BJ (cell line): ENCODE results near the gene SPRED2. TPM values are rescaled to one million over a fixed set of nuclear protein-coding genes. Genes with fewer than 3 reads are reported as not detected.

Experiments used
- CTCF ChIA-PET: fragments of 350-600 bp; formaldehyde crosslinking; extraction: SDS; loops from one replicate; lab custom pipeline; 2021; ENCODE audit warnings: antibody characterized with exemption, inconsistent platforms; lab: Yijun Ruan, JAX
- POLR2A ChIA-PET: fragments of 300-600 bp; sonication (Branson Sonifier 250); formaldehyde crosslinking; extraction: SDS; loops from one replicate; lab custom pipeline; 2021; ENCODE audit warnings: antibody characterized with exemption; lab: Charles Lee
- DNase-seq: peaks from one replicate; pipeline ENCODE4 v3.0.0-alpha.2; 2011; ENCODE audit warnings: low read depth
- H3K27me3 ChIP-seq: 2 replicates; pipeline ENCODE4 v1.6.0; 2011; ENCODE audit warnings: low read length; ENCODE audit not compliant: control insufficient read depth, insufficient read depth
- H3K36me3 ChIP-seq: 2 replicates; pipeline ENCODE4 v1.5.1; 2011; ENCODE audit warnings: low read length; ENCODE audit not compliant: control insufficient read depth, insufficient read depth
- H3K4me3 ChIP-seq: 2 replicates; pipeline ENCODE4 v1.5.1; 2011; ENCODE audit warnings: low read depth, mild to moderate bottlenecking, control low read depth, low read length
- polyA plus RNA-seq: library from polyadenylated mRNA; depleted of rRNA; stranded (reverse); fragments of >200 nt; gene quantifications from 2 replicates; pipeline ENCODE4 v1.2.3, GENCODE V29; 2011
- TF ChIP-seq, protein P1 (sequence below): IDR thresholded peaks from 2 replicates; pipeline ENCODE4 v1.5.1; 2011; ENCODE audit warnings: low read depth, mild to moderate bottlenecking, control low read depth, inconsistent platforms, low read length, moderate library complexity; ENCODE audit not compliant: insufficient read depth

Gene SPRED2
- polyA plus RNA-seq, 1 experiment: 13.1 TPM

DNA sequence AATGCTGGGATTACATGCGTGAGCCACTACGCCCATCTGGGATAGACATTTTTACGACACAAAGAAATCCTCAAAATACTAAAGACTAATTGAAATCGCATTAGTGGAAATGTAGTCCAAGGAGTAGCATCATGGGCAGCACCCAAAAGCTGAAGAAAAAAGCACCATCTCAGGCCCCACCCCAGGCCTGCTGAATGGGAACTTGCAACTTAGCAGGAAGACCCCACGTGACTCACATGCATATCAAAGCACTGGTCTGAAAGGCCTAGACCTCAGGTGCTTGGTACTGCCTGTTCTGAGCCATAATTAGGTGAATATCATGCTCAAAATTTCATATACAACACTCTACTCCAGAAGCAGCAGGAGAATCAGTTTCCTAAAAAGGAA is 28.9 kb downstream of the SPRED2 start:
- ChIA-PET POLR2A (interaction anchor here (0.5 to 0.6 kb wide), 2 partner anchors 18 to 176 kb away, joined by 3 to 13 read pairs; partner anchors contain the start of gene ACTR2), CTCF (interaction anchor here (0.9 to 2.1 kb wide), 5 partner anchors 12 to 83 kb away, joined by 3 to 6 read pairs (median 5); no protein-coding TSS in a partner anchor)
- no peak for DNase-seq

DNA sequence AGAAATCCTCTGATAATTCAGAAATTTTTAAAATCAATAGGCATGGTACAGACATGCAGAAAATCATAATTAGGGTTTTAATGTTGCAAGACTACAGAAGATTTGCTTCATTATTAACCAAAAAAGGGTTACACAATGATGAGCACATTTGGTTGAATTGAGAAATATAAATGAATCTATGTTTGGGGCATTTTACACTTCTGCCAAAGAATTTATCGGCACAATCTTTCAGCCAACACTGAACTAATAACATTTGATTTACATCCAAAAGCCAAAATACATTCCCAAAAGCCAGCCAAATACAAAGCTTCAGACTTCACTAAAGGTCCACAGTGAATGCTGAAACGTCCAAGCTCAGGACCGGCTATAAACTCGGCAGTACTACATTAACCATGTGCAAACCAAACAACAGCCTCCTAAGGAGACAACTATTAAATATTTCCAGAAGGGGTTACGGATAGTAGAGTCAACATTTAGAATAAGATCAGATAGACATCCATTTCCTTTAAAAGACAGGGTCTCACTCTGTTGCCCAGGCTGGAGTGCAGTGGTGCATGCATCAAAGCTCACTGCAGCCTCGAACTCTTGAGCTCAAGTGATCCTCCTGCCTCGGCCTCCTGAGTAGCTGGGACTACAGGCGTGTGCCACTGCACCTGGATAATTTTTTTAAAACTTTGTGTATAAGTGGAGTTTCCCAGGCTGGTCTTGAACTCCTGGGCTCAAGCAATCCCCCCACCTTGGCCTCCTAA is 29.4 kb downstream of the SPRED2 start:
- Histone ChIP-seq H3K36me3 (no peaks in the 10 kb centered on the region), H3K27me3 (no peaks in the 10 kb centered on the region), H3K4me3 (no peak overlapping the region)
- CTCF ChIA-PET: interaction anchor here (0.9 to 2.1 kb wide), 6 partner anchors 10 to 83 kb away, joined by 3 to 6 read pairs (median 4); no protein-coding TSS in a partner anchor
- POLR2A ChIA-PET: interaction anchor here (0.5 to 0.6 kb wide), 2 partner anchors 18 to 176 kb away, joined by 3 to 13 read pairs; partner anchors contain the start of gene ACTR2
- TF ChIP-seq, protein P1, sequence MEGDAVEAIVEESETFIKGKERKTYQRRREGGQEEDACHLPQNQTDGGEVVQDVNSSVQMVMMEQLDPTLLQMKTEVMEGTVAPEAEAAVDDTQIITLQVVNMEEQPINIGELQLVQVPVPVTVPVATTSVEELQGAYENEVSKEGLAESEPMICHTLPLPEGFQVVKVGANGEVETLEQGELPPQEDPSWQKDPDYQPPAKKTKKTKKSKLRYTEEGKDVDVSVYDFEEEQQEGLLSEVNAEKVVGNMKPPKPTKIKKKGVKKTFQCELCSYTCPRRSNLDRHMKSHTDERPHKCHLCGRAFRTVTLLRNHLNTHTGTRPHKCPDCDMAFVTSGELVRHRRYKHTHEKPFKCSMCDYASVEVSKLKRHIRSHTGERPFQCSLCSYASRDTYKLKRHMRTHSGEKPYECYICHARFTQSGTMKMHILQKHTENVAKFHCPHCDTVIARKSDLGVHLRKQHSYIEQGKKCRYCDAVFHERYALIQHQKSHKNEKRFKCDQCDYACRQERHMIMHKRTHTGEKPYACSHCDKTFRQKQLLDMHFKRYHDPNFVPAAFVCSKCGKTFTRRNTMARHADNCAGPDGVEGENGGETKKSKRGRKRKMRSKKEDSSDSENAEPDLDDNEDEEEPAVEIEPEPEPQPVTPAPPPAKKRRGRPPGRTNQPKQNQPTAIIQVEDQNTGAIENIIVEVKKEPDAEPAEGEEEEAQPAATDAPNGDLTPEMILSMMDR: no peak
- DNase-seq: no peak

More for the DNA sequence above, 28.9 kb downstream of the SPRED2 start:
- Histone ChIP-seq H3K27me3 (no peaks in the 10 kb centered on the region), H3K4me3 (no peak overlapping the region), H3K36me3 (no peaks in the 10 kb centered on the region)
- TF ChIP-seq, protein P1: no peak

DNA sequence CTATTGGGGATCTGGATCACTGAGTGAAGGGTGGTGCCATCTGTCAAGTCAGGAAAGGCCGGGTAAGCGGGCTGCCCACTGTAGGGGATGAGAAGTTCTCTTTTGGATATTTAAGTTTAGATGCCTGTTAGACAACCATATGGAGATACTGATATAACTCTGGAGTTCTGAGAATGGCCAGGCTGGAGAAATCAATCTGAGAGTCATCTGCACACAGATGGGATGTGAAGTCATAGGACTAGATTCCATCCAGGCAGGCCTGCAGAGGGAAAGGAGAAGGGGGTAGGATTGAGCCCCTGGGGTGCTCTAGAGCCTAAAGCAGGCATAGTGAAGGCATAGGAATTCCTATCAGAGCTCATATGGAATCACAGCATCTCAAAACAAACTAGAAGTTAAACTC is 30.1 kb downstream of the SPRED2 start:
- no peak for DNase-seq
- Histone ChIP-seq H3K27me3 (no peaks in the 10 kb centered on the region), H3K36me3 (no peaks in the 10 kb centered on the region), H3K4me3 (no peak overlapping the region)
- CTCF ChIA-PET: interaction anchor here (0.6 to 2.0 kb wide), 5 partner anchors 10 to 51 kb away, joined by 3 to 6 read pairs (median 3); no protein-coding TSS in a partner anchor
- POLR2A ChIA-PET: no interaction called here
- TF ChIP-seq, protein P1: no peak

DNA sequence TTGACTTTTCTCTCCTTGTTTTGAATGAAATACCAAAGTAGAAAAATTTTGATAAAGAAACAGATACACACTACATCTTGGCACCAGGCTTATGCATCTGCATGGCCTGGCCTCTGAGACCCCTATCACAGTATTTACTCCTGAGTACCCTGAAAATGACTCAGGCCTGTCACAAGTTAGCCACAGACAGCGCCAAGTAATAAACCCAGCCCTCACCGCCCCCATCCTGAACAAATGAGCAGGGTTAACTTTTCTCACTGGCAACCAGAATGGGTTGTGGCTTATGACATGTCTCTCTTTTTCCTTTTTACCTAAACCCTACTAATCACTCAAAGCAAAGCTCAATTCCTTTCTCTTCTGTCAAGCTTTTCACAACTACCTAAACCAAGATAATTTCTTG is 35.3 kb downstream of the SPRED2 start:
- Histone ChIP-seq H3K4me3 (no peak overlapping the region), H3K36me3 (no peaks in the 10 kb centered on the region; the same call in 1 of the 2 replicates), H3K27me3 (no peaks in the 10 kb centered on the region)
- TF ChIP-seq, protein P1: no peak
- DNase-seq: no peak
- ChIA-PET CTCF (interaction anchor here (0.5 to 2.5 kb wide), 3 partner anchors 10 to 1134 kb away, joined by 4 to 8 read pairs (median 5); no protein-coding TSS in a partner anchor), POLR2A (interaction anchor here (0.9 kb wide), 1 partner anchor 18 kb away, joined by 4 read pairs; no protein-coding TSS in a partner anchor)
